GM19240 (cell line): Measurements from ENCODE around the gene TTBK1.
A peak's percentile ranks its signal among the peaks of the same experiment; 100 is the strongest.

Experiments used
- DNase-seq: peaks from one replicate; pipeline ENCODE4 v3.0.0; 2011; ENCODE audit warnings: low spot score; ENCODE audit not compliant: insufficient read length

The TTBK1 gene

DNA sequence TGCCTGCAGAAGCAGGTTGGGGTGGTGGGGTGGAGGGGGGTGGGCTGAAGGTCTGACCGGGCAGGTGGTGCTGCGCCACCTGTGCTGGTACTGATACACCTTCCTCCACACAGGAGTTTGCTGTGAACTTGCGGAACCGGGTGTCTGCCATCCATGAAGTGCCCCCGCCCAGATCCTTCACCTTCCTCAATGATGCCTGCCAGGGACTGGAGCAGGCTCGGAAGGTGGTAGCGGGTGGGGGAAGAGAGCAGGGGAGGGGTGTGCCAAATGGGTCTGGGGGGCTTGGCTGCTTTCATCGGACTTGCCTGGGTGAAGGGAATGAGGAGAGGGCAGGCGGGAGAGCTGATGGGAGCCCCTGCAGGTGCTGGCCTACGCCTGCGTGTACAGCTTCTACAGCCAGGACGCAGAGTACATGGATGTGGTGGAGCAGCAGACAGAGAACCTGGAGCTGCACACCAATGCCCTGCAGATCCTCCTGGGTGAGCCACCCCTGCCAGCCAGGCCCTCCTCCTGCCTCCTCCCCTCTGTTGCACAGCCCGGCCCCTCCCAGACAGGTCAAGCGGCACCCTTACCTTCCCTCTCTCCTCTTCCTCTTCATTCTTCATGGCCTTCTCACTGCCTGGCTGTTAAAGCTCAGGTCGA lies 20.7 kb upstream of the TTBK1 start:
- no peak for DNase-seq

DNA sequence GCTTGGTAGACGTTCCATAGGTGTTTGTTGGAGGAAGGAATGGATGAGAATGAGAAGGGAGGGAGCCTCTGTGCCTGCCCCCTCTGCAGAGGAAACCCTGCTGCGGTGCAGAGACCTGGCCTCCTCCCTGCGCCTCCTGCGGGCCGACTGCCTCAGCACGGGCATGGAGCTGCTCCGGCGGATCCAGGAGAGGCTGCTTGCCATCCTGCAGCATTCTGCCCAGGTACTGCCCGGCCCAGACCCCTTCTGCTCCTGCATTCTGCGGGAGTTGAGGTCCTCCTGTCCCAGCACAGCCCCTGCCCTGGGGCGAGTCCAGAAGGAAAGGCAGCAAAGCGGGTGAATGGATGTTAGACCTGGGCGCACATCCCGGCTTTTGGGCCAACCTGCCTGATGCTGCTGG lies 20.1 kb upstream of the TTBK1 start:
- no peak for DNase-seq

DNA sequence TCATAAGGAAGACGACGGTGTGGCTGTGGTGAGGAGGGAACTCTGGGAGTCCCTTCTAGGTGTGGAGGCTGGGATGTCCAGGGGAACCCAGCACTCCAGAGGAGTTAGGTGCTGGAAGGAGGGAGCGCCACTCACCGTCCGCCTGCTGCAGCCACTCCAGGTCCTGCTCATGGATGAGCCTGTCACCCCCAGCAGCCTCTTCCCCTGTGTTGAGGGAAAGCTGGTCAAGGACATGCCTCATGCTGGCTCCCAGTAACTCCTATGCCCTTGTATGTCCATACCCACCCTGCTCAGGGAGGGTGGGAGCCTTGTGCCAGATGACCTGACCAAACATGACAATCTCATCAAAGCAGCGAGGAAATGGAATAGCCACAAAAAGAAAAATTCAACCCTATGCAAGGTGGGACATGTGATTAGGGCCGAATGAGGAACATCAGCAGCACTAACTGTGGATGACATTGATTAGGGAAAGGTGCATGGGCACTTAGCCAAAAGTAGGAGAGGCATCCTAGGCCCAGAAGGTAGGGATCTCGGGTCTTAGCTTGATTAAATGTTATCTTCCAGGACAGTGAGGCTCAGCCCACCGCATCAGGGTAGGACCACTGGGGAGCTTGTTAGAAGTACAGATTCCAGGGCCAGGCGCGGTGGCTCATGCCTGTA lies 17.0 kb upstream of the TTBK1 start:
- DNase-seq: no peak

DNA sequence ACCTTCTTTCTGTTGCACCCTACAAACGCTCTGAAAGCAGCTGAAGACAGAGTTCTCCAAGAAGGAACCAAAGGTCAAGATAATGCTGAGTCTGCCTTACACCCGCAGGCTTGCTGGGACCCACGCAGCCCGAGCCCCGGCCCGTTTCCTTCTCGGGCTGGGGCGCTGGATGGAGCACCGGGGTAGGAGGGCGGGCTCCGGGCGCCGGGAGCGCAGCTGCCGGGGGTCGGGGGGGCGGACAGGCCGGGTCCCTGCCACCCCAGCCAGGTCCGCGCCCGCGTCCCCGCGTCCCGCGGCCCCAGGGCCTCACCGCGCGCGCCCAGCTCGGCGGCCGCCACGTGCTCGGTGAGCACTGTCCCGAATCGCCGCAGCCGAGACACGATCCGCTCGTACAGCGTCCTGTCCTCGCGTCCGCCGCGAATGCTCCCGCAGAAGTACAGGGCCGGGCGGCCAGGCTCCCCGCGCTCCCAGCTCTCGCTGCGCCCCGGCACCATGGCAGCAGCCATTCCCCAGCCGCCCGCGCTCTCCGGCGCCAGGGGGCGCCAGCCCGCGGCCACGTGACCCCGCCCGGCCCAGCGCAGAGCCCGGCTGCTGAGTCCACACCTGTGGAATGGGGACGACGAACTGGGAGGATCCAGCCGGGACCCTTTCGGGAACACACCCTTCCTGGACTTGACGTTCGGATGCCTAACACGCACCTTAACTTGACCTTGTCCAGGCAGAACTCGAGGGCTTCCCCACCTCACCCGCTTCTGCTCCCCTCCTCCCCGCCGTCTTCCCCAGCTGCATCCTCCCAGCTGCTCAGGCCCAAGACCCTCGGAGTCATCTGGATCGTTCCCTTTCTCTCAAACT lies 14.1 kb upstream of the TTBK1 start, which contains the start of gene DNPH1:
TSS of gene DNPH1 (minus strand) at position 531 of the 852 bp plus-strand sequence. CDS start at position 506, 25 bp downstream.
- DNase-seq: peak; percentile 72

DNA sequence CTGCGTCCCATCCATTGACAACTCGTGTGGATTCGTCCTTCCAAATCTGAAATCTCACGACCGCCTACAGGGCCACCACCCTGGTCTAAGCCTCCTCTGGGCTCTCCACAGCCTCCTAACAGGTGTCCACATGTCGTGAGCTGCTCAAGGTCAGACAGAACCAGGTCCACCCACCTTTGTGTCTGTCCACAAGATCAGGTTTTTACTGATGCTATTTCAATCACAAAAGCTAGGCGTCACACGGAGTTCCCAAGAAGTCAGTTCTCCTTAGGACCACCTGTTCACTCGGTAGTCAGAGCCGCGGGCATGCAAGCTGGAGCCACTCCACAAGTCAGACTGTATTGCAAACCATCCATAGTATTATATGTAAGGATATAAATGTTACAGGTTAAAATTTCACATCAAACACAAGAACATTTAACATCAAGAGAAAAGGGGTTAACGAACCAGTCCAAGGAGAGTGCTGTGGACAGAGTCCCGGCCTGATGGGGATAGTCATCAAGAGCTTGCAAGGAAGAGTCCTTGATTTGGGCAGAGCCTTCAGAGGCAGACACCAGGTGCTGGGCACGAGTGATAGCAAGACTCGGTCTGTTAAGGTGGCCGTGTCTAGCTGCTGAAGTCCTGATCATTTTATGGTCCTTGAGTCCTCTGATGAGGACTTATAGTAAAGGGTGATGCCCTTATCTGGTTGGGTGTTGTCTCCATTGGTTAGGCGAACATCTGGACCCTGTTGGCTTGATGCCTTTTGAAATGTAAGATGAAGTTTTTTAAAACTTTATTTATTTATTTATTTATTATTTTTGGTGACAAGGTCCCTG lies 13.3 kb upstream of the TTBK1 start:
- no peak for DNase-seq

DNA sequence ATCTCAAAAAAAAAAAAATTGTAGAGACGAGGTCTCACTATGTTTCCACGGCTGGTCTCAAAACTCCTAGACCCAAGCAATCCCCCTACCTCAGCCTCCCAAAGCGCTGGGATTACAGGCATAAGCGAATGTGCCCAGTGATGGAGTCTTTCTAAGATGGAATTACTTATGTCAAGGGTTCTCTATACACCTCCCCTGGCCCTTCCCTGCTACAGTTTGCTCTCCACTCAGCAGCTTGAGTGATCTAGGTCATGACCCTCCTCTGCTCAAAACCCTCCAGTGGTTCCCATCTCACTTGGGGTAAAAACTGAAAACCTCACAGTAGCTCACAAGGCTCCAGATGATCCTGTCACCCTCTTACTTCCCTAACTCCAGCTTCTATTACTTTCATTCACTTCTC lies 12.2 kb upstream of the TTBK1 start:
- DNase-seq: no peak

DNA sequence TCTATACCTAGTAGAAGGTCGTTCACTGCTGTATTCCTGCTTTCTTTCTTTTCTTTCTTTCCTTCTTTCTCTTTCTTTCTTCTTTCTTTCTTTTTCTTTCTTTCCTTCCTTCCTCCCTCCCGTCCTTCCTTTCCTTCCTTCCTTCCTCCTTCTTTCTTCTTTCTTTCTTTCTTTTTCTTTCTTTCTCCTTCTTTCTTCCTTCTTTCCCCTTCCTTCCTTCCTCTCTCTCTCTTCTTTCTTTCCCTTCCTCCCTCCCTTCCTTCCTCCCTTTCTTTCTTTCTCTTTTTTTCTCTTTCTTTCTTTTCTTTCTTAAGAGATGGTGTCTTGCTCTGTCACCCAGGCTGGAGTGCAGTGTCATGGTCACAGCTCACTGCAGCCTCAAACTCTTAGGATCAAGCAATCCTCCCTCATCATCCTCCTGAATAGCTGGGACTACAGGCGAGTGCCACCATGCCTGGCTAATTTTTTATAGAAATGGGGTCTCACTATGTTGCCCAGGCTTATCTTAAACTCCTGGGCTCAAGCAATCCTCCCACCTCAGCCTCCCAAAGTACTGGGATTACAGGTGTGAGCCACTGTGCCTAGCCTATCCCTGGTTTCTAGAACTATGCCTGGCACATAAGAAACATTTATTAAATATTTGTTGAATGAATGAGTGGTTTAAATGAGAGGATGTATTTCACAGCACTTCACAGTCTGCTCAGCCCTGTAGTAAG lies 11.4 kb upstream of the TTBK1 start:
- DNase-seq: no peak

DNA sequence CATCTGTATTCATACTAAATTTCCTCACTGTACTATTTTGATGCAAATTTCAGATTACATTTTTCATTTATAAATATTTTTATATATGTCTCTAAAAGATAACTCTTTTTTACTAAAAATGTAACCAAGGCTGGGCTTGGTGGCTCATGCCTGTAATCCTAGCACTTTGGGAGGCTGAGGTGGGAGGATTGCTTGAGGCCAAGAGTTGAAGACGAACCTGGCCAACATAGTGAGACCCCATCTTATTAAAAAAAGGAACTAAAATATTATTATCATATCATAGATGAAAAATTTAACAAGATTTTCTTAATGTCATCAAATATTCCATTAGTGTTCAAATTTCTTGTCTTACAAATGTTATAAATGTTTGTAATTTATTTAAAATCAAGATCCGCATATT lies 7.4 kb upstream of the TTBK1 start:
- no peak for DNase-seq

DNA sequence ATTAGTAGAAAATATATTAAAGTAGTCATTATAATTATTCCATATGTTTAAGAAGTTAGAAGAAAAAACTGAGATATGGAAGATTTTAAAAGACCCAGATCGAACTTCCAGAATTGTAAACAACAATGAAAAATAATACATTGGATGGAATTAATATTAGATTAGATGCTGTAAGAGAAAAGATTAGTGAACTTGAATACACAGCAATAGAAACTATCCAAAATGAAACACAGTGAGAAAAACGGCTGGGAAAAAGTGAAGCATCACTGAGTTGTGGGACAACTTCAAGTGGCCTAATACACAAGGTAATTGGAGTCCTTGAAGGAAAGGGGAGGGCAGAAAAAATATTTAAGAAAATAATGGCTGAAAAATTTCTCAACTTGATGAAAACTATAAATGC lies 4.2 kb upstream of the TTBK1 start:
- DNase-seq: no peak

DNA sequence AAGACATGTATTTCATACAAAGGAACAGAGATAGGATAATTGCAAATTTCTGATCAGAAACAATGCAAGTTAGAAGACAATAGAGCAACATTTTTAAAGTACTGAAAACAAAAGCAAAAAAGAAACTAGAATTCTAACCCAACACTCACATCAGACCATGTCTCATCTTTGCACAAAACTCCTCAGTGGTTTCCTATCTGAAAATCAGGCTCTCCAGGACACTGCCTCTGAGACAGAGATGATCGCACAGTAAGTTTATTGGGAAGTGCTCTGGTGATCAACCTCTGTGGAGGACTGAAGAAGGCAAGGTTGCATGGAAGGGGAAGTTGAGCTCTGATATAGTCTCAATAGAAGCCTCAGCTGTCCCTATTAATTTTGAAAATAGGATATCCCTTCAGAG lies 2.3 kb upstream of the TTBK1 start:
- no peak for DNase-seq

DNA sequence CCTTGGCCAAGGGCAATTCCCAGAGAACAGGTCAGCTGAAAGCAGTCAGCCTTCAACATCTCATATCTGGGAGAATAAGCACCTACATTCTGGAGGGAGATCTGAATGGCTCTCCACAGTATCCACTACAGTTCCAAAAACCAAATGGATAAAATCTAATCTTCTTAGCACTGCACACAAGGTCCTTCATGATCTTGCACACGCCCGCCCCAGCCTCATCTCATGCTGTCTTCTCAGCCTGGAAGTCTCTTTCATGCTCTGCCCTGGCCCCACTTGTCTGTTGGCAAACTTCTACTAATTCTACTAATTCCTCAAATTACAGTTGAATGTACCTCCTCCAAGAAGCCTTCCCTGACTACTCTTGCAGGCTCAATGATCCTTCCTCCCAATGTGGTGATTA lies 1.8 kb upstream of the TTBK1 start:
- no peak for DNase-seq

DNA sequence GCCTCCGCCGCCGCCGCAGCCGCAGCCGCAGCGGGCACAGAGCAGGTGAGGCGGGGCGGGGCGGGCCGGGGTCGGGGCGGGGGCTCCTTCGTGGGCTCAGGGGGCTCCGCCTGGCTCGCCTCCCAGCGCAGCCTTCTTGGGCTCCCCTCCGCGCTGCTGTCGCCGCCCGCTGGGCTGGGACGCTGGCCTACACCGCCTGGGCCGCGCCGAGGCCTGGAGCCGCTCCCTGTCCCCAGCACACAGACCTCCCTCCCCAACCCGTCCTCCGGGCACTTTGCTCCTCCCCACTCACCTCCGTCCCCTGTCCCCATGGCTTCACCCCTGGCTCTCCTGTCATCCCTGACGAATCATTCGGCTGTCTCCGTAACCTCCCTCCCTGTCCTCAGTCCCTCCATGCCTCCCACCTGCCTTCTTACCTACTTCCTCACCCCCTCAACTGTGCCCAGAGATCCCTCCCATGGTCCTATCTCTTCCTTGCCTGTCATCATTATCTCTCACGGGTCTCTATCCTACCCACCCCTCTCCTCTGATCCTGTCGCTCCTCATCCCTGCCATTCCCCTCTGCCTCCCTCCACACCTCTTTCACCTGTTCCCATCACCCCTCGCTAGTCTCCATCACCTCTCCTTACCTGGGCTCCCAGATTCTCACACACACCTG lies 512 bp downstream of the TTBK1 start:
- DNase-seq: no peak

DNA sequence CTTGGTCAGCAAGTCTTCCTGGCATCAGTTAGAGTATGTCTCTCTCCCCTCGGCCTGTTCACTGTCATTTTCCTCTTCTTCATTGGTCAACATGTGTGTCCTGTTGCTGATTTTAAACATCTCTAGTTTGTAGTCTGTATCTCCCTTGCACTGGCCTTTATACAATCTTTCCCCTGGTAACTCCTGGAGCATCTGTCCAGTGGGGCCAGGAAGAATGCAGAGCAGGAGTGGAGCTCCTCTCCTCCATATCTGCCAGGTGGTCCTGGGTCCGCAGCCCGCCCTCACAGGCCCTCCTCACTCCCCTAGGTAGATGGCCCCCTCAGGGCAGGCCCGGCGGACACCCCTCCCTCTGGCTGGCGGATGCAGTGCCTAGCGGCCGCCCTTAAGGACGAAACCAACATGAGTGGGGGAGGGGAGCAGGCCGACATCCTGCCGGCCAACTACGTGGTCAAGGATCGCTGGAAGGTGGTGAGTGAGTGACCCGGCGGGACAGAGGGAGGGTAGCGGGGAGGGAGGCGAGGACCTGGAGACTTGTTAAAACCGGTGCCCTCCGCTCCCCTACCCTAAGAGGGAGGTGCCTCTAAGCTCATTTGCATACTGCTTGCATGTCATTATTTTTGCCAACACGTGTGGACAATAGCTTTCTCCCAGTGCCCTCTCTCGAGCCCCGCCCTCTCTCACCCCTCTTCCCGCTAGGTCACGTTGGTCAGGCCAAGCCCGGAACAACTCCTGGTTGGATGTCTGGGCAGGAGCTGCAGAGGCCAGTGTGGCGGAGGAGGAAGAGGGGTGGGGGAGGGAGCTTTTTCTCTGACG lies 3.2 kb downstream of the TTBK1 start:
- DNase-seq: no peak

DNA sequence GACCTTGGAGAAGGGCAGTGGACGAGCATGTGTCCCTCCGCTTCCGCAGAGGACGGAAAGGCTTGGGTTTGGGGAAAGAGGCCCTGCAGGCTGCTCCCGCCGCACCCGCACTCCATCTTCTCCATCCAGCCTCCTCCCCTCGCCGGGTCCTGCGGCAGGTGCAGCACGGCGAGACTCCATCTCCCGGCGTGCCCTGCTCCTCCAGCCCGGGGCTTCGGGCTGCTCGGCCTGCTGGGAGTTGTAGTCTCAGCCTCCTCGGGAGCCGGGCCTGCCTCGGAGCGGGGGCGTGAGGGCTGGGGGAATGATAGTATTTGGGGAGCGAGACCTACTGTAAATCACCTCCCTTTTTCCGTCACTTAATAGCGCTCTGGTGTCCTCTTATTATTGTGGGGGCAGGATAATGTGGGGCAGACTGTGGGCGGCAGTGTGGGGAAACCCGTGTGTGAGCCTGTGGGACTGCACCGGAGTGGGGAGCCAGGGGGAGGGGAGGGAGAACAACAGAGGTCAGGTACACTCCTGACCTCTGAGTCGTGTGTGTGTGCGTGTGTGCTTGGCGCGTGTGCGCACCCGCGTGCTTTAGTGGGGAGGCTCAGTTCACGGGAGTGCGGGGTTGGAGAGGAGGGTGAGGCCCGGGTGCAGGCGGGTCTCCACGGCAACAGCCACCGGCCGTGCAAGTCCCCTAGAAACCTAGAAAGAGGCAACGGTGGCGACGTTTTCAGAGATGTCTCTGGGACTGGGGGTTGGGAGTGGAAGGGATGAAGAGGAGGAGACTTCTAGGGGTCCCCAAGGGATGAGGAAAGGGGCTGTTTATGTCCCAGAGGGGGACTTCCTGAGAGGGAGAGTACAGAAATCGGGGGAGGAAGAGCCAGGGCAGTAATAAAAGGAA lies 4.1 kb downstream of the TTBK1 start:
- peak; percentile 100 for DNase-seq

DNA sequence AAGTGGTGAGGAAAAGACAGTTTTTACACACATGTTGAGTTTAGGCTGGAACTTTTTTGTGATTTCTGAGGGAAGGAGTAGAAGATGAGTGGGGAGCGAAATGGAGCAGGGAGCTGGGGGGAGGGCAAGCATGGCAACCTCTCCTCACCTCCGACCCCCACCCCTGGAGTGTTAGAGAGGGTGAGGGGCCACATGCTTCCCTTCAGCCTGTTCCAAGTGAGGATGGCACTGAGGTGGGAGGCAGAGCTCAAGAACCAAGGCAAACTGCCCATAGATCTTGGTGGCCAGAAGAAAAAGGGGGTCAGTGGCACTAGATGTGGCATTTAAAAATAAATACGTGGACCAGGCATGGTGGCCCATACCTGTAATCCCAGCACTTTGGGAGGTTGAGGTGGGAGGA lies 4.8 kb downstream of the TTBK1 start:
- DNase-seq: no peak

DNA sequence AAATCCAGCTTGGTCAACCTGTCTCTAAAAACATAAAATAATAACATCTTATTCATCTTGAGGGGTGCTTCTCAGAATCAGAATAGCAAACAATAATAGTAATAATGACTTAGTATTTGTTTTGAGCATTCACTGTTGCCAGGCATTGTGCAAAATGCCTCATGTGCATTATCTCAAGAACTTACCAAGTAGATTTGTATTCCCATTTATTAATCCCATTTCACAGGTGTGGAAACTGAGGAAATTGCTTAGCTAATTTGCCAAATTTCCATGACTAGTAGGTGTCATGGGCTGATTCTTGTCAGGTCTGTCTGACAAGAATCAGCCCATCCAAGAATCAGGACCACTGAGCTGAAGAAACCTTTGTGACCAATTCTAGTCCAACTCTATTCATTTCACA lies 5.5 kb downstream of the TTBK1 start:
- DNase-seq: no peak

DNA sequence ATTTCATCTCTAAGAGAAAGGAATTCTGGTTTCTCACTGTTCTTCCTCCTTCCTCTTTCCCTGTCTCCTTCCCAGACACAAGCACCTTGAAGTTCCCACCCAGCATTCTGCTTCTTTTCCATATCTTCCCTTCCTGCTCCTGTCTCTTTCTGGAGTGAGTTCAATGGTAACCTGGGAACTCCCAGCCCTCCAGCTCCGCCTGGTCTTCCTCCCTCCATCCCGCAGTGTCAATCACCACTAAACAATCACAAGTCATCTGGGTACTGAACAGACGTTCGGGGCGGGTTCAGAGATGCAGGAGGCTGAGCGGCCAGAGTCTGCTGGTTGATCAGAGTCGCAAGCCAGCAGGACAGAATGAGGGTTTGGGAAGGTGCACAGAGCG lies 7.7 kb downstream of the TTBK1 start:
- DNase-seq: no peak

DNA sequence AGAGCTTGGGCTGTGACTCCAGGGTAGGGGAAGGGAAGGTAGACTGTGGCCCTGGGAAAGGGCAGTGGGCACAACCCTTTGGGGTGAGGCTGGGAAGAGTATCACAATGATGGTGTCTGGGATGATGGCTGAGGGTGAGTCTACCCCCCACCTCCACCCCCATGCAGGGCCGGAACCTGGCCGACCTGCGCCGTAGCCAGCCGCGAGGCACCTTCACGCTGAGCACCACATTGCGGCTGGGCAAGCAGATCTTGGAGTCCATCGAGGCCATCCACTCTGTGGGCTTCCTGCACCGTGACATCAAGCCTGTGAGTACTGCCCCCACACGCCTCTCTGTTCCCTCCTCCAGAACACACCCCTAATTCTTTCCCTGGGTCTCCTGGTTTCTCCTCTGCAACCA lies 10.1 kb downstream of the TTBK1 start:
- no peak for DNase-seq
